HG02571 (cell line): ENCODE measurements around the gene MACROD2.
"Not testable (repeated sequence)": the region's sequence is repeated elsewhere in the genome, so short reads cannot be mapped to it uniquely, and the experiment has no call there.

Experiments
- ATAC-seq: cut with Tn5 transposase; IDR thresholded peaks from one replicate; pipeline ENCODE4 v1.9.1; 2021; ENCODE audit warnings: mild to moderate bottlenecking, moderate library complexity; ENCODE audit not compliant: unreplicated experiment

MACROD2 gene

DNA sequence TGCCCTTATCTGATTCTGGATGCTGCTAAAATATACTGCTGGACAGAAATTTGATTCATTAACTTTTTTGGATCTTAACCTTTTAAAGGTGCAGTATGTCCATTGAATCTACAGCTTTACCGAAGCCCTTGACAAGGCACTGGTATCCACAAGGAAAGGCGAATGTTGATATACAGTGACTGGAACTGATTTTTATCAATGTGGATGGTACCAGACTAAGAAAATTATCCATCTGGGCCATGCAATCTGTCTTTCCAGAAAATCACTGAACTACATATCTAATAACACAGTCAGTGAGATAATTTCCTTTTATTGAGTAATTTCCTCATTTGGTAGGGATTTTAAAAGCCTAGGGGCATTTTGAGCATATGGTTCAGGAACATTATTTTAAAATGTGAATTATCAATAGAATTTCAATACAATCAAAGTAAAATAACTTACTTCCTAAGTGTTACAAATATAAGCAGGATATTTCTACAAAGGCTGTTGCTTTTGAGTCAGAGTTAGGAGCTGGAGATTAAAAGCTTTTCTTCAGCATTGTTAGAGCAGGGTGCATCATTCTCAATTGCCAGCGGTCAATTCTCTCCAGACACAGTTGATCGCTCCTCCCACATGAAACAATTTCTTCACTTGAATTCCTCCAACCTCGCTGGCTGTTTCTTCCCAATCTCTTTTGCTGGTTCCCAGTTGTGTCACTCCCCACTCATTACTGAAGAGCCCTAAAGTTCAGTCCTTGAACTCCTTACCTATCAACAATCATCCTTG is 927.4 kb downstream of the MACROD2 start:
- no peak for ATAC-seq

DNA sequence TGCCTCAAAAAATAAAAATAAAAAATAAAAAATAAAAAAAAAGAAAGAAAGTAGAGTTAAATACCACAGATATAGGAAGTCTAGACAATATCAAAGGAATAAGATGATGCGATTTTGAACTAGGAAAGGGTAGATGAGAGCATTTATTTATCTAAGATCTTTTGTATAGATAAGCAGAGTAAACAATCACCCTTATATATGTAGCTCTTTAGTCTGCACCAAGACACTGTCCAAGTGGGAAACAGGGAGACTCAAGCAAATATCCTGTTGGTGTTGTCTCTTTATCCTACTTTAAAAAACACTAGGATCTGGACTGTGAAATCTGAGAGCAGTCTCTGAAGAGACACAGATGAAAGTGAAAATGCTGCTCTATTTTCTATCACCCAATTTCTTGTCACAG is 929.1 kb downstream of the MACROD2 start:
- no peak for ATAC-seq

DNA sequence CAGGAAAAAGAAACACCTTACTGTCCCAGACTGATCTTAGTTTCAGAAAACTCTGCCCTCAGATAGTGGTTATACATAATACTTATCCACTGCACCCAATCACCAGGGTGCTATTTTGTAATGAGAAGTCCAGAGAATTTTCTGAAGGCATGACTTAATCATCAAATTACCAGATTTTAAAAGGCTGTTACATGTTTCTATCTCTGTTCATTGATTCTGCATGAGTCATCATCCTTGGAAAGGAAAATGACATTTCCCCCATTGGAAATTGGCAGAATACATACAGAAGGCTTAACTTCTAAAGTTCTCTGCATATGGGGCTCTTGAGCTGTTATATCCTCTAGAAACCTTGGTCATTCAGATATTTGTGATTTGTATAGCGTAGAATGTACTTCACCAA is 930.0 kb downstream of the MACROD2 start:
- no peak for ATAC-seq

- not testable (repeated sequence) for ATAC-seq
Measured at GRCh38 chr20:14926436-14926835, 931.1 kb downstream of the MACROD2 start.

GRCh38 chr20:14928083-14928482 is 932.8 kb downstream of the MACROD2 start:
- ATAC-seq, result no peak

DNA sequence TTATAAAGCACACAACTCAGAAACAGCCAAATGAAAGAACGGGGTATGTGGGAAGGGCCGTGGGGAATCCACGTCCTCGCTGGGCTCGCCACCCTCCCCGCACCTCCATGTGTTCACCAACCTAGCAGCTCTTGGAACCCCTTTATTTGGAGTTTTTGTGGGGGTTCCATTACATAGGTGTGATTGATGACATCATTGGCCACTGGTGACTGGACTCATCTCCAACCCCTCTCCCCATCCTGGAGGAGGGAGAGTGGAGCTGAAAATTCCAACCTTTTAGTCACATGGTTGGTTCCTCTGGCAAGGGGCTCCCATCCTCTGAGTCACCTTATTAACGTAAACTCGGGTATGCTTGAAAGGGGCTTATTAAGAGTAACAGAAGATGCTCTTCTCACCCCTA is 934.1 kb downstream of the MACROD2 start:
- no peak for ATAC-seq

- no peak for ATAC-seq
Measured at GRCh38 chr20:14932040-14932439, 936.7 kb downstream of the MACROD2 start.

DNA sequence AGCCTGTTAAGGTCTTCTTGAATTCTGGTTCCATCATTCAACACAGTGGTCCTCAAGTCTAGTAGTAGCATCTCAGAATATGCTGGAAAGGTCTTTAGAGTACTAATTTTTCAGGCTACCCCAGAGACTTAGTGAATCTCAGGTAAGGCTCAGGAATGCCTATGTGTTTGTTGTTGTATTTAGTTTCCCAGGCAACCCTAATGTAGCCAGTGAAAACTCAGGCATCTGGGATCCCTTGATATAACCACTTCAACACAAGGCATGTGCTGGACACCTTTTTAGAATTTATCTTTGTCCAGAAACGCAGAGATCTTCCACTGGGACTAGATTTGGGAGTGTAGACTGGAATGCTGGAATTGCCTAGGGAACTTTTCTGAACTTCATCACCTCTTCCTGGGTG is 940.0 kb downstream of the MACROD2 start:
- no peak for ATAC-seq

- no peak for ATAC-seq
Measured at GRCh38 chr20:14937021-14937420, 941.7 kb downstream of the MACROD2 start.

DNA sequence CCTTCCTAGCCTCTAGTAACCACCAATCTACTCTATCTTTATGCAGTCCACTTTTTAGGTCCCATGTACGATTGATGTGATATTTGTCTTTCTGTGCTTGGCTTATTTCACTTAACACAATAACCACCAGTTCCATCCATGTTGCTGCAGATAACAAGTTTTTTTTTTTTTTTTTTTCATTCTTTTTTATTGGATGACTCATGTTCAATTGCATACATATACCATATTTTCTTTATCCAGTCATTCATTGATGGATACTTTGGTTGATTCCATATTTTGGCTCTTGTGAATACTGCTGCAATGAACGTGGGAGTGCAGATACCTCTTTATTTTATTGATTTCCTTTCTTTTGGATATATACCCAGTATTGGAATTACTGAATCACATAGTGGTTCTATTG is 942.5 kb downstream of the MACROD2 start:
- no peak for ATAC-seq

- ATAC-seq, result no peak
Measured at GRCh38 chr20:14947536-14947935, 952.2 kb downstream of the MACROD2 start.

GRCh38 chr20:14947946-14948345 is 952.6 kb downstream of the MACROD2 start:
- ATAC-seq, result no peak

- no peak for ATAC-seq
Measured at GRCh38 chr20:14948416-14948815, 953.1 kb downstream of the MACROD2 start.

GRCh38 chr20:14950633-14951032 is 955.3 kb downstream of the MACROD2 start:
- ATAC-seq, result no peak

DNA sequence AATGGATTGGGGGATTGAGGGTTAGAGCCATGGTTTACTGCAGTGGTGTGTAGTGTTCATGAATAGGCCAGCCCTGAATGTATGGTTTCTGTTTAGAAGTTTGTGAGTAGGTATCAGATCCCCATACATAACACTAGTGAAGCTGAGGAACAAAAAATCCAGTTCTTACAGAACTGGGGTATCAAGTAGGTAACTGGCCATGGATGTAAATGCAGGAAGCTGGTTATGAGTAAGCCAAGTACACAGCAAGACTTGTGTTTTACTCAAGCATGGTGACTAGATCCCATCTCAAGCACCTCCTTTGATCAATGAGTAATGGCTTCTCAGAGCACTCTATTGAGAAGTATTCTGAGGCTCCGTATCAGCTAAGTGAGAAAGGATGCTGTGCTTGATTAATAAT is 955.8 kb downstream of the MACROD2 start:
- no peak for ATAC-seq

- no peak for ATAC-seq
Measured at GRCh38 chr20:14951707-14952418, 956.5 kb downstream of the MACROD2 start.

GRCh38 chr20:14953736-14954135 is 958.4 kb downstream of the MACROD2 start:
- no peak for ATAC-seq

- ATAC-seq, result no peak
Measured at GRCh38 chr20:14955399-14955798, 960.1 kb downstream of the MACROD2 start.

DNA sequence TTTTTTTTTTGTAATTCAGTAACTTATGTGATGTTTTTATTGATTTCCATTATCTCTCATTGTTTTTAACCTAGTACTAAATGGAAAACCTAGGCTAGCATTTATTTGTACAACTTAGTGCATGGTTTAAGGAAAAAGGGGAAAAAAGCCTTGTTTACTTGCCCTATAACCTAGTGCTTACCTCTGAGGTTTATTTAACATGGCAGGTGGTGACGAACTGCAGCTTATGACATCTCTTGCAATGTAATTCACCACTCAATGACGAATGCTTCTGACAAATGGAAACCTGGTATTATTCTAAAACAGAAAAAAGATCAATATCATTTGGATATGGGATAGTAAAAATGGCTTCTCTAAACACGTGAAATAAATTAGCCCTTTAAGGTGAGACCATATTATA is 960.7 kb downstream of the MACROD2 start:
- ATAC-seq, result no peak

GRCh38 chr20:14956538-14956937 is 961.2 kb downstream of the MACROD2 start:
- no peak for ATAC-seq

GRCh38 chr20:14957402-14957801 is 962.1 kb downstream of the MACROD2 start:
- no peak for ATAC-seq

DNA sequence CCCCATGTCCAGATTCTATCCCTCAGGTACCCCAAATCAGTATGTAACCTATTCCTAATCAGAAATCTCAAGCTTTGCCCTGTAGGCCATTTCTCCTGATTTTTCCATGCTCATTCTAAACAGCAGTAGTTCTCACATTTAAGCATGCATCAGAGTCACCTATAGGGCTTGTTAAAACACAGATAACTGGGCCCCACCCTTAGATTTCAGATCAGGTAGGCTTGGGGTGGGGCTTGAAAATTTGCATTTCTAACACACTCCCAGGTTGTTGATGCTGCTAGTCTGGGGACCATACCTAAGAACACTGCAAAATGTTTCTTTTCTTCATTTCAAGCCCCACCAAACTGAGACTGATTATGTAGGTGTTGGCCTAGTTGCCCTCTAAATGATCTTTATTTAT is 963.3 kb downstream of the MACROD2 start:
- ATAC-seq, result no peak
